GM23338 (cell line): ENCODE measurements around the gene MAD1L1. TPM values are rescaled to one million over a fixed set of nuclear protein-coding genes. Genes with fewer than 3 reads are reported as not detected.
"Not testable (repeated sequence)": the region's sequence is repeated elsewhere in the genome, so short reads cannot be mapped to it uniquely, and the experiment has no call there.

Source experiments
- ATAC-seq: fragments of 200-7000 bp; cut with Tn5 transposase; 3 replicates; pipeline ENCODE4 v1.9.1; 2020
- DNase-seq: peaks from one replicate; pipeline ENCODE4 v3.0.0-alpha.2; 2015; ENCODE audit warnings: low spot score
- H2AFZ ChIP-seq: fragments of 200-600 bp; sonication (generic); 2 replicates; pipeline ENCODE4 v1.8.0; 2016; ENCODE audit warnings: antibody characterized with exemption, mild to moderate bottlenecking, moderate library complexity
- H3F3A ChIP-seq: fragments of 200-600 bp; sonication (generic); replicated peaks from 2 replicates; pipeline ENCODE4 v1.8.0; 2017; ENCODE audit warnings: antibody characterized with exemption, mixed run types, low read depth
- H3K27ac ChIP-seq: fragments of 200-600 bp; sonication (generic); 2 replicates; pipeline ENCODE4 v1.6.1; 2016; ENCODE audit warnings: low read depth
- H3K27me3 ChIP-seq: fragments of 200-600 bp; sonication (generic); 2 replicates; pipeline ENCODE4 v1.8.0; 2016; ENCODE audit warnings: mild to moderate bottlenecking, mixed run types, moderate library complexity; ENCODE audit not compliant: insufficient read depth
- H3K36me3 ChIP-seq: fragments of 200-600 bp; sonication (generic); 2 replicates; pipeline ENCODE4 v1.8.0; 2016; ENCODE audit warnings: mild to moderate bottlenecking; ENCODE audit not compliant: insufficient read depth
- H3K4me1 ChIP-seq: fragments of 200-600 bp; sonication (generic); 2 replicates; pipeline ENCODE4 v1.8.0; 2016; ENCODE audit warnings: mild to moderate bottlenecking, moderate library complexity; ENCODE audit not compliant: insufficient read depth
- H3K4me2 ChIP-seq: fragments of 200-600 bp; sonication (generic); 2 replicates; pipeline ENCODE4 v1.7.1; 2017; ENCODE audit warnings: mixed run types
- H3K4me3 ChIP-seq: fragments of 200-600 bp; sonication (generic); 2 replicates; pipeline ENCODE4 v1.6.1; 2016; ENCODE audit warnings: mixed run types
- H3K79me2 ChIP-seq: fragments of 200-600 bp; sonication (generic); replicated peaks from 2 replicates; pipeline ENCODE4 v1.8.0; 2017; ENCODE audit warnings: mild to moderate bottlenecking; ENCODE audit not compliant: insufficient read depth
- H3K9me2 ChIP-seq: fragments of 200-600 bp; sonication (generic); 2 replicates; pipeline ENCODE4 v1.8.0; 2017; ENCODE audit not compliant: insufficient read depth
- H4K20me1 ChIP-seq: fragments of 200-600 bp; sonication (generic); replicated peaks from 2 replicates; pipeline ENCODE4 v1.8.0; 2017; ENCODE audit warnings: mild to moderate bottlenecking; ENCODE audit not compliant: insufficient read depth
- H3K27ac Mint-ChIP-seq: 2 replicates; pipeline ENCODE4 v1.8.0; 2020; ENCODE audit warnings: inconsistent platforms, mild to moderate bottlenecking, moderate library complexity, mixed read lengths
- H3K27me3 Mint-ChIP-seq: 3 replicates; pipeline ENCODE4 v1.8.0; 2022; ENCODE audit warnings: low read depth, mild to moderate bottlenecking, moderate library complexity, mixed read lengths, inconsistent platforms; ENCODE audit not compliant: insufficient read depth, poor library complexity
- H3K36me3 Mint-ChIP-seq: 3 replicates; pipeline ENCODE4 v1.8.0; 2021; ENCODE audit warnings: low read depth, mild to moderate bottlenecking, inconsistent platforms, moderate library complexity, mixed read lengths
- H3K4me1 Mint-ChIP-seq: 3 replicates; pipeline ENCODE4 v1.8.0; 2020; ENCODE audit warnings: mild to moderate bottlenecking, inconsistent platforms, mixed read lengths
- H3K4me3 Mint-ChIP-seq: 3 replicates; pipeline ENCODE4 v1.8.0; 2021; ENCODE audit warnings: moderate library complexity, mild to moderate bottlenecking, inconsistent platforms, mixed read lengths
- H3K9me3 Mint-ChIP-seq: 3 replicates; pipeline ENCODE4 v1.8.0; 2020; ENCODE audit warnings: moderate library complexity, mild to moderate bottlenecking, inconsistent platforms, mixed read lengths
- CTCF ChIP-seq, 2 experiments: fragments of 200-600 bp in 1 of 2; sonication (generic) in 1 of 2; conservative IDR thresholded peaks; 2 replicates each; pipeline versions ENCODE4 v1.5.1 to v1.6.1; 2016 to 2017; ENCODE audit warnings: antibody characterized with exemption in 2 of 2, low read depth in 2 of 2, mild to moderate bottlenecking in 2 of 2, moderate library complexity in 1 of 2
- EZH2 ChIP-seq: fragments of 200-600 bp; sonication (generic); IDR thresholded peaks from one replicate; pipeline ENCODE4 v1.8.0; 2017; ENCODE audit warnings: antibody characterized with exemption, mild to moderate bottlenecking, low read depth; ENCODE audit not compliant: unreplicated experiment
- ZNF331 ChIP-seq: fragments of 250-450 bp; sonication (Bioruptor Pico); IDR thresholded peaks from 2 replicates; pipeline ENCODE4 v1.5.0; 2020; ENCODE audit warnings: low read depth, mild to moderate bottlenecking, moderate library complexity
- polyA plus RNA-seq: library from polyadenylated mRNA; unstranded; fragments of >200 nt; fragmentation: Nextera tagmentation; extraction: Ambion mirVana; gene quantifications from 2 replicates; pipeline ENCODE4 v1.2.1, GENCODE V29; 2016
- total RNA-seq: library from RNA; depleted of rRNA; stranded (reverse); fragments of >200 nt; shearing (Covaris generic); gene quantifications from 2 replicates; pipeline ENCODE4 v1.2.3, GENCODE V29; 2014
- TF ChIP-seq, protein P1 (sequence below): fragments of 250-450 bp; sonication (Bioruptor Pico); IDR thresholded peaks from 2 replicates; pipeline ENCODE4 v1.5.0; 2020; ENCODE audit warnings: mild to moderate bottlenecking, moderate library complexity

MAD1L1 gene
- total and polyA plus RNA-seq, 2 experiments from 2014 or later, result 40.3 to 59.3 TPM

- TF ChIP-seq, protein P1, sequence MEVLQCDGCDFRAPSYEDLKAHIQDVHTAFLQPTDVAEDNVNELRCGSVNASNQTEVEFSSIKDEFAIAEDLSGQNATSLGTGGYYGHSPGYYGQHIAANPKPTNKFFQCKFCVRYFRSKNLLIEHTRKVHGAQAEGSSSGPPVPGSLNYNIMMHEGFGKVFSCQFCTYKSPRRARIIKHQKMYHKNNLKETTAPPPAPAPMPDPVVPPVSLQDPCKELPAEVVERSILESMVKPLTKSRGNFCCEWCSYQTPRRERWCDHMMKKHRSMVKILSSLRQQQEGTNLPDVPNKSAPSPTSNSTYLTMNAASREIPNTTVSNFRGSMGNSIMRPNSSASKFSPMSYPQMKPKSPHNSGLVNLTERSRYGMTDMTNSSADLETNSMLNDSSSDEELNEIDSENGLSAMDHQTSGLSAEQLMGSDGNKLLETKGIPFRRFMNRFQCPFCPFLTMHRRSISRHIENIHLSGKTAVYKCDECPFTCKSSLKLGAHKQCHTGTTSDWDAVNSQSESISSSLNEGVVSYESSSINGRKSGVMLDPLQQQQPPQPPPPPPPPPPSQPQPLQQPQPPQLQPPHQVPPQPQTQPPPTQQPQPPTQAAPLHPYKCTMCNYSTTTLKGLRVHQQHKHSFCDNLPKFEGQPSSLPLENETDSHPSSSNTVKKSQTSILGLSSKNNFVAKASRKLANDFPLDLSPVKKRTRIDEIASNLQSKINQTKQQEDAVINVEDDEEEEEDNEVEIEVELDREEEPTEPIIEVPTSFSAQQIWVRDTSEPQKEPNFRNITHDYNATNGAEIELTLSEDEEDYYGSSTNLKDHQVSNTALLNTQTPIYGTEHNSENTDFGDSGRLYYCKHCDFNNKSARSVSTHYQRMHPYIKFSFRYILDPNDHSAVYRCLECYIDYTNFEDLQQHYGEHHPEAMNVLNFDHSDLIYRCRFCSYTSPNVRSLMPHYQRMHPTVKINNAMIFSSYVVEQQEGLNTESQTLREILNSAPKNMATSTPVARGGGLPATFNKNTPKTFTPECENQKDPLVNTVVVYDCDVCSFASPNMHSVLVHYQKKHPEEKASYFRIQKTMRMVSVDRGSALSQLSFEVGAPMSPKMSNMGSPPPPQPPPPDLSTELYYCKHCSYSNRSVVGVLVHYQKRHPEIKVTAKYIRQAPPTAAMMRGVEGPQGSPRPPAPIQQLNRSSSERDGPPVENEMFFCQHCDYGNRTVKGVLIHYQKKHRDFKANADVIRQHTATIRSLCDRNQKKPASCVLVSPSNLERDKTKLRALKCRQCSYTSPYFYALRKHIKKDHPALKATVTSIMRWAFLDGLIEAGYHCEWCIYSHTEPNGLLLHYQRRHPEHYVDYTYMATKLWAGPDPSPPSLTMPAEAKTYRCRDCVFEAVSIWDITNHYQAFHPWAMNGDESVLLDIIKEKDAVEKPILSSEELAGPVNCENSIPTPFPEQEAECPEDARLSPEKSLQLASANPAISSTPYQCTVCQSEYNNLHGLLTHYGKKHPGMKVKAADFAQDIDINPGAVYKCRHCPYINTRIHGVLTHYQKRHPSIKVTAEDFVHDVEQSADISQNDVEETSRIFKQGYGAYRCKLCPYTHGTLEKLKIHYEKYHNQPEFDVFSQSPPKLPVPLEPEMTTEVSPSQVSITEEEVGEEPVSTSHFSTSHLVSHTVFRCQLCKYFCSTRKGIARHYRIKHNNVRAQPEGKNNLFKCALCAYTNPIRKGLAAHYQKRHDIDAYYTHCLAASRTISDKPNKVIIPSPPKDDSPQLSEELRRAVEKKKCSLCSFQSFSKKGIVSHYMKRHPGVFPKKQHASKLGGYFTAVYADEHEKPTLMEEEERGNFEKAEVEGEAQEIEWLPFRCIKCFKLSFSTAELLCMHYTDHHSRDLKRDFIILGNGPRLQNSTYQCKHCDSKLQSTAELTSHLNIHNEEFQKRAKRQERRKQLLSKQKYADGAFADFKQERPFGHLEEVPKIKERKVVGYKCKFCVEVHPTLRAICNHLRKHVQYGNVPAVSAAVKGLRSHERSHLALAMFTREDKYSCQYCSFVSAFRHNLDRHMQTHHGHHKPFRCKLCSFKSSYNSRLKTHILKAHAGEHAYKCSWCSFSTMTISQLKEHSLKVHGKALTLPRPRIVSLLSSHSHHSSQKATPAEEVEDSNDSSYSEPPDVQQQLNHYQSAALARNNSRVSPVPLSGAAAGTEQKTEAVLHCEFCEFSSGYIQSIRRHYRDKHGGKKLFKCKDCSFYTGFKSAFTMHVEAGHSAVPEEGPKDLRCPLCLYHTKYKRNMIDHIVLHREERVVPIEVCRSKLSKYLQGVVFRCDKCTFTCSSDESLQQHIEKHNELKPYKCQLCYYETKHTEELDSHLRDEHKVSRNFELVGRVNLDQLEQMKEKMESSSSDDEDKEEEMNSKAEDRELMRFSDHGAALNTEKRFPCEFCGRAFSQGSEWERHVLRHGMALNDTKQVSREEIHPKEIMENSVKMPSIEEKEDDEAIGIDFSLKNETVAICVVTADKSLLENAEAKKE (CRISPR knock-in tag), result no peak
- TF ChIP-seq EZH2 (no peak), CTCF (conservative IDR thresholded peaks at IDR 0.05; ENCODE audit: low read depth in 2 of 2) (no peak), ZNF331 (no peak)
Measured at GRCh38 chr7:1996816-1997215, 235.9 kb downstream of the MAD1L1 start (continued).

DNA sequence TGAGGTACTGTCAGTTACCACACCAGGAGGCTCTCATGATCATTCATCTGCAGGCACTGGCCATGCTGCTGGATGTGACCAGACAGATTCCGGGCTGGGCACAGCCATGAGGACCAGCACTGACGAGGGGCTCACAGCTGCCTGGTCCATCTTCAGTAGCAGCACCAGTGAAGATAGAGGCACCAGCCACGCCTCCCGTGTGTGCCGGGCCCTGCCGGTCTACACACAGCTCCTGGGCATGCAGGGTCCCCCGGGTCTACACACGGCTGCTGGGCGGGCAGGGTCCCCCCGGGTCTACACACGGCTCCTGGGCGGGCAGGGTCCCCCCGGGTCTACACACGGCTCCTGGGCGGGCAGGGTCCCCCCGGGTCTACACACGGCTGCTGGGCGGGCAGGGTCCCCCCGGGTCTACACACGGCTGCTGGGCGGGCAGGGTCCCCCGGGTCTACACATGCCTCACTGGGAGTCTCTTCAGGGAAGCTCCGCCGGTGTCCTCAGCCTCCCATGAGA lies 236.8 kb downstream of the MAD1L1 start:
- not testable (repeated sequence) for DNase-seq, H3K36me3 Mint-ChIP-seq, H3K4me3 Mint-ChIP-seq, H3K27ac Mint-ChIP-seq, H3K36me3 ChIP-seq, H3K4me2 ChIP-seq, H3K9me2 ChIP-seq, ATAC-seq, H3K27ac ChIP-seq, H3K4me3 ChIP-seq, H2AFZ ChIP-seq, H3K27me3 Mint-ChIP-seq, H3K27me3 ChIP-seq, H3K9me3 Mint-ChIP-seq, H3K4me1 ChIP-seq, H3K4me1 Mint-ChIP-seq, H3K79me2 ChIP-seq, H3F3A ChIP-seq, H4K20me1 ChIP-seq
